ENCODE measurements around the gene NCKAP1.

DNA sequence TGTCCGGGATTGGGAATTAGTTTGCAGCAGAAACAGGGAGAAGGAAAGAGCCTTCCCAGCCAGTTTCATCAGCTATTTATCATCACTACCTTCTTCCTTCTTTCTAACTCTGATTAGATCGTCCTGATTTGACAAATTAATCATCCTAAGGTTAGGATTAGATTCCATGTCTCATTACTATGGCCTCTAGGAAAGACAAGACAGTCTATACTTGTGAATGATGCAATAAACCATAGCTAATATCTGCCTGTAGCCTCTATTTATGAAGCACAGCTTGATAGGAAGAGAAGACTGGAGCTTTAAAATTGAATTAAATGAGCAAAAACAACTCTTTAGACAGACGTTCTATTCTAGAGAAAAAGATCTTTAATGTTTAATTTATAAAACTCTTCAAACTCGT is 146.6 kb downstream of the NCKAP1 start:
- TF ChIP-seq, protein P1, sequence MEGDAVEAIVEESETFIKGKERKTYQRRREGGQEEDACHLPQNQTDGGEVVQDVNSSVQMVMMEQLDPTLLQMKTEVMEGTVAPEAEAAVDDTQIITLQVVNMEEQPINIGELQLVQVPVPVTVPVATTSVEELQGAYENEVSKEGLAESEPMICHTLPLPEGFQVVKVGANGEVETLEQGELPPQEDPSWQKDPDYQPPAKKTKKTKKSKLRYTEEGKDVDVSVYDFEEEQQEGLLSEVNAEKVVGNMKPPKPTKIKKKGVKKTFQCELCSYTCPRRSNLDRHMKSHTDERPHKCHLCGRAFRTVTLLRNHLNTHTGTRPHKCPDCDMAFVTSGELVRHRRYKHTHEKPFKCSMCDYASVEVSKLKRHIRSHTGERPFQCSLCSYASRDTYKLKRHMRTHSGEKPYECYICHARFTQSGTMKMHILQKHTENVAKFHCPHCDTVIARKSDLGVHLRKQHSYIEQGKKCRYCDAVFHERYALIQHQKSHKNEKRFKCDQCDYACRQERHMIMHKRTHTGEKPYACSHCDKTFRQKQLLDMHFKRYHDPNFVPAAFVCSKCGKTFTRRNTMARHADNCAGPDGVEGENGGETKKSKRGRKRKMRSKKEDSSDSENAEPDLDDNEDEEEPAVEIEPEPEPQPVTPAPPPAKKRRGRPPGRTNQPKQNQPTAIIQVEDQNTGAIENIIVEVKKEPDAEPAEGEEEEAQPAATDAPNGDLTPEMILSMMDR (IDR thresholded peaks at IDR 0.05): no peak
- no peak for TF ChIP-seq EP300 (IDR thresholded peaks at IDR 0.05; ENCODE audit: low read depth)

Measured in transverse colon (tissue), 3 donors.